HepG2 (cell line): Measurements from ENCODE around the gene PSMC2. TPM values are rescaled to one million over a fixed set of nuclear protein-coding genes. Genes with fewer than 3 reads are reported as not detected.
A peak's percentile ranks its signal among the peaks of the same experiment; 100 is the strongest.

Experiments
- ELF1 ChIP-seq: sonication (generic); formaldehyde crosslinking; IDR thresholded peaks from 2 replicates; pipeline ENCODE4 v1.4.0; 2020; ENCODE audit warnings: missing genetic modification reagents
- POGZ ChIP-seq: sonication (generic); formaldehyde crosslinking; IDR thresholded peaks from 2 replicates; pipeline ENCODE4 v1.4.0; 2020; ENCODE audit warnings: mild to moderate bottlenecking, missing genetic modification reagents
- RXRA ChIP-seq: sonication (generic); formaldehyde crosslinking; IDR thresholded peaks from 2 replicates; pipeline ENCODE4 v1.5.1; 2020; ENCODE audit warnings: missing genetic modification reagents
- SPEN ChIP-seq: sonication (generic); formaldehyde crosslinking; IDR thresholded peaks from 2 replicates; pipeline ENCODE4 v1.5.1; 2020; ENCODE audit warnings: low read depth, mild to moderate bottlenecking, missing genetic modification reagents
- SRSF1 ChIP-seq: fragments of 200-400 bp; formaldehyde crosslinking; optimal IDR thresholded peaks from 2 replicates; pipeline ENCODE3; 2017; ENCODE audit warnings: mild to moderate bottlenecking, low read depth, low read length, moderate library complexity
- TCF7L2 ChIP-seq: IDR thresholded peaks from 2 replicates; pipeline ENCODE4 v1.6.1; 2011; ENCODE audit warnings: mild to moderate bottlenecking, low read depth, low read length, moderate library complexity
- ZBTB8A ChIP-seq: sonication (generic); formaldehyde crosslinking; IDR thresholded peaks from 2 replicates; pipeline ENCODE4 v1.4.0; 2020; ENCODE audit warnings: mild to moderate bottlenecking, low read depth, missing genetic modification reagents, borderline replicate concordance
- ZFP41 ChIP-seq: sonication (generic); formaldehyde crosslinking; IDR thresholded peaks from 2 replicates; pipeline ENCODE4 v1.4.0; 2020; ENCODE audit warnings: mild to moderate bottlenecking, missing genetic modification reagents, borderline replicate concordance
- ZNF121 ChIP-seq: sonication (generic); formaldehyde crosslinking; IDR thresholded peaks from 2 replicates; pipeline ENCODE4 v1.5.0; 2020; ENCODE audit warnings: mild to moderate bottlenecking, missing genetic modification reagents
- ZNF333 ChIP-seq: sonication (generic); formaldehyde crosslinking; IDR thresholded peaks from 2 replicates; pipeline ENCODE4 v1.4.0; 2020; ENCODE audit warnings: mild to moderate bottlenecking, missing genetic modification reagents, borderline replicate concordance
- ZNF431 ChIP-seq: sonication (generic); formaldehyde crosslinking; IDR thresholded peaks from 2 replicates; pipeline ENCODE4 v1.9.0; 2022; ENCODE audit warnings: missing genetic modification reagents, low read depth, mild to moderate bottlenecking, borderline replicate concordance
- ZNF570 ChIP-seq: sonication (generic); formaldehyde crosslinking; IDR thresholded peaks from 2 replicates; pipeline ENCODE4 v1.4.0; 2020; ENCODE audit warnings: mild to moderate bottlenecking, missing genetic modification reagents, borderline replicate concordance
- ZNF672 ChIP-seq: sonication (generic); formaldehyde crosslinking; IDR thresholded peaks from 2 replicates; pipeline ENCODE4 v1.8.1; 2022; ENCODE audit warnings: missing genetic modification reagents
- polyA plus RNA-seq, 8 experiments: library from polyadenylated mRNA; depleted of rRNA in 3 of 8; stranded (reverse) in 7 of 8; unstranded in 1 of 8; fragments of >200 nt; fragmentation: Illumina TruSeq in 4 of 8; extraction: Trizol in 4 of 8; gene quantifications; 2 replicates each; pipeline versions ENCODE4 v1.2.1 to v1.2.3, GENCODE V29; 2011 to 2016; ENCODE audit warnings: low read depth in 4 of 8, missing spikeins in 1 of 8, mixed read lengths in 1 of 8; ENCODE audit not compliant: insufficient read depth in 1 of 8
- total RNA-seq, 5 experiments: library from RNA; depleted of rRNA; stranded (reverse); fragments of >200 nt; fragmentation: Illumina TruSeq; extraction: Trizol; gene quantifications; 2 replicates each; pipeline ENCODE4 v1.2.3, GENCODE V29; 2016; ENCODE audit warnings: low read depth in 1 of 5
- TF ChIP-seq, protein P1 (sequence below): sonication (generic); formaldehyde crosslinking; IDR thresholded peaks from 2 replicates; pipeline ENCODE4 v1.5.1; 2020; ENCODE audit warnings: missing genetic modification reagents, mild to moderate bottlenecking, borderline replicate concordance
- TF ChIP-seq, protein P2 (sequence below): sonication (generic); formaldehyde crosslinking; IDR thresholded peaks from 2 replicates; pipeline ENCODE4 v1.4.0; 2020; ENCODE audit warnings: missing genetic modification reagents
- TF ChIP-seq, protein P3 (sequence below): sonication (generic); formaldehyde crosslinking; IDR thresholded peaks from 2 replicates; pipeline ENCODE4 v1.4.0; 2020; ENCODE audit warnings: missing genetic modification reagents, borderline replicate concordance

PSMC2 gene
- total and polyA plus RNA-seq, 2 of the 13 experiments (the other 11 are each of a cell fraction or from before 2014, with no cell fraction given), result 89.9 to 181 TPM

DNA sequence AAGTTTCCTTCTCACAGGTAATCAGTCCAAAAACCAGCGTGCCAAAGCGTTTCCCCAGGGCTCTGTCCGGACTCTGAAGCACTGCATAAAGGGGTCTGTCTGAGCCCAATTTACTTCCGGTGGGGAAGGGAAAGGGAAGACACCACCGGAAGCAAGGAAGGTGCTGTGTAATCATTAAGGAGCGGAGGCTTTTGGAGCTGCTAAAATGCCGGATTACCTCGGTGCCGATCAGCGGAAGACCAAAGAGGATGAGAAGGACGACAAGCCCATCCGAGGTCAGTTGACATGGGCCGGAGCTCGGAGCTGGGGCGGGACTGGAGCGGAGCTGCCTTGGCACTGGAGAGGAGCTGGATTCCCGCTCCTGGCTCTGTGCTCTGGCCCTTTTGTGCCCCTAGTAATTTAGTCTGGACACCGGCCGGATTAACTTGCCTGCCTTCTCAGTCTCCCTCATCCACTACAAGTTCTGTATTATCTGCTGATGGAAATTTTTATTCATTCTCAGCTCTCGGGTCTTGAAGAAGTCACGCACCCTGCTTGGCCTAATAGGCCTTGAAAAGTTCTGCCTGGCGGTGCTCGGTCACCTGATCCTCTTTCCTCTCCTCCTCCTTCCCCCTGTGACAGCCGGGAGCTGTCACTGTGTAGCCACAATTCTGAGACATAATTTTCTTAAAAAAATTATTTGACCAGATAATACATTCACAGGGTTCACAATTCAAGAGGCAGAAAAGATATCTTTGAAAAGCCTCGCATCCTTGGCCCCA lies at the start of gene PSMC2 (continued):
- TF ChIP-seq, protein P1, sequence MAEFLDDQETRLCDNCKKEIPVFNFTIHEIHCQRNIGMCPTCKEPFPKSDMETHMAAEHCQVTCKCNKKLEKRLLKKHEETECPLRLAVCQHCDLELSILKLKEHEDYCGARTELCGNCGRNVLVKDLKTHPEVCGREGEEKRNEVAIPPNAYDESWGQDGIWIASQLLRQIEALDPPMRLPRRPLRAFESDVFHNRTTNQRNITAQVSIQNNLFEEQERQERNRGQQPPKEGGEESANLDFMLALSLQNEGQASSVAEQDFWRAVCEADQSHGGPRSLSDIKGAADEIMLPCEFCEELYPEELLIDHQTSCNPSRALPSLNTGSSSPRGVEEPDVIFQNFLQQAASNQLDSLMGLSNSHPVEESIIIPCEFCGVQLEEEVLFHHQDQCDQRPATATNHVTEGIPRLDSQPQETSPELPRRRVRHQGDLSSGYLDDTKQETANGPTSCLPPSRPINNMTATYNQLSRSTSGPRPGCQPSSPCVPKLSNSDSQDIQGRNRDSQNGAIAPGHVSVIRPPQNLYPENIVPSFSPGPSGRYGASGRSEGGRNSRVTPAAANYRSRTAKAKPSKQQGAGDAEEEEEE (CRISPR knock-in tag), result no peak
- TF ChIP-seq SPEN (CRISPR knock-in tag) (peak; percentile 71), ELF1 (CRISPR knock-in tag) (peak; percentile 85), ZNF570 (CRISPR knock-in tag) (no peak), ZNF431 (CRISPR knock-in tag) (no peak), POGZ (peak; percentile 53), ZNF121 (no peak), ZFP41 (no peak), RXRA (CRISPR knock-in tag) (no peak), ZNF672 (no peak), SRSF1 (peak; percentile 58), ZNF333 (CRISPR knock-in tag) (no peak), ZBTB8A (CRISPR knock-in tag) (no peak), TCF7L2 (no peak)
- TF ChIP-seq, protein P2, sequence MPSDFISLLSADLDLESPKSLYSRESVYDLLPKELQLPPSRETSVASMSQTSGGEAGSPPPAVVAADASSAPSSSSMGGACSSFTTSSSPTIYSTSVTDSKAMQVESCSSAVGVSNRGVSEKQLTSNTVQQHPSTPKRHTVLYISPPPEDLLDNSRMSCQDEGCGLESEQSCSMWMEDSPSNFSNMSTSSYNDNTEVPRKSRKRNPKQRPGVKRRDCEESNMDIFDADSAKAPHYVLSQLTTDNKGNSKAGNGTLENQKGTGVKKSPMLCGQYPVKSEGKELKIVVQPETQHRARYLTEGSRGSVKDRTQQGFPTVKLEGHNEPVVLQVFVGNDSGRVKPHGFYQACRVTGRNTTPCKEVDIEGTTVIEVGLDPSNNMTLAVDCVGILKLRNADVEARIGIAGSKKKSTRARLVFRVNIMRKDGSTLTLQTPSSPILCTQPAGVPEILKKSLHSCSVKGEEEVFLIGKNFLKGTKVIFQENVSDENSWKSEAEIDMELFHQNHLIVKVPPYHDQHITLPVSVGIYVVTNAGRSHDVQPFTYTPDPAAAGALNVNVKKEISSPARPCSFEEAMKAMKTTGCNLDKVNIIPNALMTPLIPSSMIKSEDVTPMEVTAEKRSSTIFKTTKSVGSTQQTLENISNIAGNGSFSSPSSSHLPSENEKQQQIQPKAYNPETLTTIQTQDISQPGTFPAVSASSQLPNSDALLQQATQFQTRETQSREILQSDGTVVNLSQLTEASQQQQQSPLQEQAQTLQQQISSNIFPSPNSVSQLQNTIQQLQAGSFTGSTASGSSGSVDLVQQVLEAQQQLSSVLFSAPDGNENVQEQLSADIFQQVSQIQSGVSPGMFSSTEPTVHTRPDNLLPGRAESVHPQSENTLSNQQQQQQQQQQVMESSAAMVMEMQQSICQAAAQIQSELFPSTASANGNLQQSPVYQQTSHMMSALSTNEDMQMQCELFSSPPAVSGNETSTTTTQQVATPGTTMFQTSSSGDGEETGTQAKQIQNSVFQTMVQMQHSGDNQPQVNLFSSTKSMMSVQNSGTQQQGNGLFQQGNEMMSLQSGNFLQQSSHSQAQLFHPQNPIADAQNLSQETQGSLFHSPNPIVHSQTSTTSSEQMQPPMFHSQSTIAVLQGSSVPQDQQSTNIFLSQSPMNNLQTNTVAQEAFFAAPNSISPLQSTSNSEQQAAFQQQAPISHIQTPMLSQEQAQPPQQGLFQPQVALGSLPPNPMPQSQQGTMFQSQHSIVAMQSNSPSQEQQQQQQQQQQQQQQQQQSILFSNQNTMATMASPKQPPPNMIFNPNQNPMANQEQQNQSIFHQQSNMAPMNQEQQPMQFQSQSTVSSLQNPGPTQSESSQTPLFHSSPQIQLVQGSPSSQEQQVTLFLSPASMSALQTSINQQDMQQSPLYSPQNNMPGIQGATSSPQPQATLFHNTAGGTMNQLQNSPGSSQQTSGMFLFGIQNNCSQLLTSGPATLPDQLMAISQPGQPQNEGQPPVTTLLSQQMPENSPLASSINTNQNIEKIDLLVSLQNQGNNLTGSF (CRISPR knock-in tag), result no peak
- TF ChIP-seq, protein P3, sequence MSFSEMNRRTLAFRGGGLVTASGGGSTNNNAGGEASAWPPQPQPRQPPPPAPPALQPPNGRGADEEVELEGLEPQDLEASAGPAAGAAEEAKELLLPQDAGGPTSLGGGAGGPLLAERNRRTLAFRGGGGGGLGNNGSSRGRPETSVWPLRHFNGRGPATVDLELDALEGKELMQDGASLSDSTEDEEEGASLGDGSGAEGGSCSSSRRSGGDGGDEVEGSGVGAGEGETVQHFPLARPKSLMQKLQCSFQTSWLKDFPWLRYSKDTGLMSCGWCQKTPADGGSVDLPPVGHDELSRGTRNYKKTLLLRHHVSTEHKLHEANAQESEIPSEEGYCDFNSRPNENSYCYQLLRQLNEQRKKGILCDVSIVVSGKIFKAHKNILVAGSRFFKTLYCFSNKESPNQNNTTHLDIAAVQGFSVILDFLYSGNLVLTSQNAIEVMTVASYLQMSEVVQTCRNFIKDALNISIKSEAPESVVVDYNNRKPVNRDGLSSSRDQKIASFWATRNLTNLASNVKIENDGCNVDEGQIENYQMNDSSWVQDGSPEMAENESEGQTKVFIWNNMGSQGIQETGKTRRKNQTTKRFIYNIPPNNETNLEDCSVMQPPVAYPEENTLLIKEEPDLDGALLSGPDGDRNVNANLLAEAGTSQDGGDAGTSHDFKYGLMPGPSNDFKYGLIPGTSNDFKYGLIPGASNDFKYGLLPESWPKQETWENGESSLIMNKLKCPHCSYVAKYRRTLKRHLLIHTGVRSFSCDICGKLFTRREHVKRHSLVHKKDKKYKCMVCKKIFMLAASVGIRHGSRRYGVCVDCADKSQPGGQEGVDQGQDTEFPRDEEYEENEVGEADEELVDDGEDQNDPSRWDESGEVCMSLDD, result no peak
